ENCODE data around the gene AIF1L. TPM values are rescaled to one million over a fixed set of nuclear protein-coding genes. Genes with fewer than 3 reads are reported as not detected.
A peak's percentile ranks its signal among the peaks of the same experiment; 100 is the strongest.

AIF1L gene
- total and polyA plus RNA-seq, 7 donors = 2.4 to 11.6 (median 3.2) TPM

GRCh38 chr9:131104016-131104740 lies 7.8 kb downstream of the AIF1L start:
- 75 to 80% methylated on average over 5 of the region's 5 CpGs for WGBS, 2 donors
- no peak for TF ChIP-seq POLR2A (IDR thresholded peaks at IDR 0.05)
- TF ChIP-seq CTCF (IDR thresholded peaks at IDR 0.05) = no peak
- TF ChIP-seq EP300 (IDR thresholded peaks at IDR 0.05) = no peak
- TF ChIP-seq POLR2AphosphoS5 (IDR thresholded peaks at IDR 0.05) = no peak
- no peaks in the 10 kb centered on the region for H3K9me3 ChIP-seq
- H3K27ac ChIP-seq = no peak overlapping the region
- no peak overlapping the region for H3K4me3 ChIP-seq
- intact Hi-C loops (cut with DNase I) = no loop called here
- H3K4me1 ChIP-seq = no peaks in the 10 kb centered on the region
- H3K27me3 ChIP-seq = no peaks in the 10 kb centered on the region
- H3K36me3 ChIP-seq = no peaks in the 10 kb centered on the region
- no peak for DNase-seq

DNA sequence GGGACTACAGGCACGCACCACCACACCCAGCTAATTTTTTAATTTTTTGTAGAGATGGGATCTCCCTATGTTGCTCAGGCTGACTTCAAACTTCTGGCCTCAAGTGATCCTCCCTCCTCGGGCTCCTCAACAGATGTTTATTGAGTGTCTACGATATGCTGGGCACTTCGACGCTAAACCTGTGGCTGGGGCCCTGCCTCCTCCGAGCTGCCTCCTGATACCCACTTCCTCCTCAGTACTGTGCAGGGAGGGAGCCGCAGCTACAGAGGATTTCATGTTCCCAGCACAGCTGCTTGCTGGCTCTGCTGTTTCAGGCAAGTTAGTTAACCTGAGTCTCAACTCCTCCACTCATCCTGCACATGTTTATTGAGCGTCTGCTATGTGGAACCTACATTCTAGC lies 9.6 kb downstream of the AIF1L start:
- WGBS, 2 donors = 89 to 90% methylated on average over 8 of the region's 8 CpGs
- H3K4me1 ChIP-seq = no peaks in the 10 kb centered on the region
- H3K36me3 ChIP-seq = no peaks in the 10 kb centered on the region
- no peaks in the 10 kb centered on the region for H3K9me3 ChIP-seq
- no peaks in the 10 kb centered on the region for H3K27me3 ChIP-seq
- no peak overlapping the region for H3K27ac ChIP-seq
- intact Hi-C loops (cut with DNase I) = no loop called here
- TF ChIP-seq POLR2AphosphoS5 (IDR thresholded peaks at IDR 0.05) = no peak
- TF ChIP-seq EP300 (IDR thresholded peaks at IDR 0.05) = no peak
- no peak for TF ChIP-seq POLR2A (IDR thresholded peaks at IDR 0.05)
- no peak for TF ChIP-seq CTCF (IDR thresholded peaks at IDR 0.05)
- no peak overlapping the region for H3K4me3 ChIP-seq
- DNase-seq = no peak

- 81 to 83% methylated on average over 8 of the region's 8 CpGs for WGBS, 2 donors
- TF ChIP-seq POLR2AphosphoS5 (IDR thresholded peaks at IDR 0.05) (no peak), CTCF (IDR thresholded peaks at IDR 0.05) (no peak), POLR2A (IDR thresholded peaks at IDR 0.05) (no peak), EP300 (IDR thresholded peaks at IDR 0.05) (no peak)
- DNase-seq = no peak
- H3K4me3 ChIP-seq = no peak overlapping the region
- no peaks in the 10 kb centered on the region for H3K27me3 ChIP-seq
- no peaks in the 10 kb centered on the region for H3K36me3 ChIP-seq
- peak overlapping the region in 1 of 4 donors; percentile 48 for H3K27ac ChIP-seq
- H3K4me1 ChIP-seq = no peaks in the 10 kb centered on the region
- H3K9me3 ChIP-seq = no peaks in the 10 kb centered on the region
- intact Hi-C loops (cut with DNase I) = no loop called here
These were observed 11.4 kb downstream of the AIF1L start for GRCh38 chr9:131107760-131108159.

GRCh38 chr9:131111186-131111853 lies 15.0 kb downstream of the AIF1L start:
- WGBS, 2 donors = 69 to 73% methylated on average over 10 of the region's 10 CpGs
- no peak overlapping the region for H3K4me3 ChIP-seq
- no peaks in the 10 kb centered on the region for H3K36me3 ChIP-seq
- no peak overlapping the region for H3K27ac ChIP-seq
- H3K9me3 ChIP-seq = no peaks in the 10 kb centered on the region
- no peak for DNase-seq
- intact Hi-C loops (cut with DNase I) = no loop called here
- no peaks in the 10 kb centered on the region for H3K4me1 ChIP-seq
- no peaks in the 10 kb centered on the region for H3K27me3 ChIP-seq
- TF ChIP-seq CTCF (IDR thresholded peaks at IDR 0.05) (no peak), POLR2A (IDR thresholded peaks at IDR 0.05) (no peak), EP300 (IDR thresholded peaks at IDR 0.05) (no peak), POLR2AphosphoS5 (IDR thresholded peaks at IDR 0.05) (no peak)
